22Rv1 (cell line): Measurements from ENCODE around the gene FYN.
"Not testable (repeated sequence)": the region's sequence is repeated elsewhere in the genome, so short reads cannot be mapped to it uniquely, and the experiment has no call there.

Experiments
- H3K27ac ChIP-seq: fragments of 450-650 bp; 2 replicates; pipeline ENCODE4 v1.5.1; 2017
- CTCF ChIP-seq: fragments of 450-650 bp; IDR thresholded peaks from 2 replicates; pipeline ENCODE4 v1.5.1; 2017; ENCODE audit warnings: mild to moderate bottlenecking
- ZFX ChIP-seq: fragments of 450-650 bp; IDR thresholded peaks from 2 replicates; pipeline ENCODE4 v1.6.1; 2017; ENCODE audit warnings: antibody characterized with exemption, borderline replicate concordance

The FYN gene

GRCh38 chr6:111840803-111841202 lies 32.4 kb downstream of the FYN start:
- TF ChIP-seq CTCF (no peak), ZFX (no peak)
- no peak overlapping the region for H3K27ac ChIP-seq

GRCh38 chr6:111838749-111839484 lies 34.3 kb downstream of the FYN start:
- no peak for TF ChIP-seq ZFX
- TF ChIP-seq CTCF: no peak
- no peak overlapping the region for H3K27ac ChIP-seq

GRCh38 chr6:111837641-111838500 lies 35.4 kb downstream of the FYN start:
- H3K27ac ChIP-seq: no peak overlapping the region
- TF ChIP-seq ZFX: no peak
- no peak for TF ChIP-seq CTCF

GRCh38 chr6:111837007-111837406 lies 36.2 kb downstream of the FYN start:
- no peak overlapping the region for H3K27ac ChIP-seq
- TF ChIP-seq CTCF: no peak
- no peak for TF ChIP-seq ZFX

- H3K27ac ChIP-seq: no peak overlapping the region
- TF ChIP-seq ZFX (no peak), CTCF (no peak)
These were observed 37.4 kb downstream of the FYN start for GRCh38 chr6:111835807-111836206.

- not testable (repeated sequence) for H3K27ac ChIP-seq
These were observed 37.9 kb downstream of the FYN start for GRCh38 chr6:111835398-111835797.

- TF ChIP-seq ZFX (no peak), CTCF (no peak)
- H3K27ac ChIP-seq: no peak overlapping the region
These were observed 38.9 kb downstream of the FYN start for GRCh38 chr6:111834356-111834755.
